Mononuclear cell (primary cell): Measurements from ENCODE around the gene AK8. TPM values are rescaled to one million over a fixed set of nuclear protein-coding genes. Genes with fewer than 3 reads are reported as not detected.

Experiments used
- H3K27me3 ChIP-seq: 2 replicates; pipeline ENCODE4 v1.6.0; 2011; ENCODE audit warnings: low read length, control low read depth; ENCODE audit not compliant: insufficient read depth
- H3K4me1 ChIP-seq: 2 replicates; pipeline ENCODE4 v1.5.1; 2011; ENCODE audit warnings: mild to moderate bottlenecking, low read length, control low read depth; ENCODE audit not compliant: insufficient read depth
- H3K4me3 ChIP-seq: 2 replicates; pipeline ENCODE4 v1.5.1; 2011; ENCODE audit warnings: mild to moderate bottlenecking, low read length, moderate library complexity
- H3K9me3 ChIP-seq: 2 replicates; pipeline ENCODE4 v1.5.1; 2011; ENCODE audit warnings: low read depth, mild to moderate bottlenecking, control low read depth, low read length
- total RNA-seq: library from RNA; depleted of rRNA; stranded (reverse); fragments of >200 nt; gene quantifications from one replicate; pipeline ENCODE4 v1.2.3, GENCODE V29; 2012

Gene AK8
- total RNA-seq, 1 donor: 0.63 TPM

DNA sequence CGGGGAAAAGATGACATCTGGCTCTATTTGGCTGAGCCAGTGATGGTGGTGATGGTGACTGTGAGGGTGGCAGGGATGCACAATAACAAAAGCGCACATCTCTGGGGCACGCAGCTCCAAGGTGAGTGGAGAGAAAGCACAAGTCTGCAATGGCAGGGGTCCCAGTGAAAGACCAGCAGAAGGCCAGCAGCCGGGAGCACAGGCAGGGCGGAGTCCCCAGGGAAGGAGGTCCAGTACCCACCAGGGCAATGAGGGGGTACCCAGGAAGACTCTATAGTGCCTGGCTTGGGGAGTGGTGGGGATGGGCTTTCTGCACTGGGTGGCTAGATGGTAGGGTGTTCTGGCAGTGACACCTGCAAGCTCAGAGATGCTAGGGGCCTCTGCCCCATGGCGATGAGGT lies 69.4 kb downstream of the AK8 start:
- Histone ChIP-seq H3K27me3 (no peaks in the 10 kb centered on the region), H3K4me3 (no peak overlapping the region), H3K4me1 (peaks cover 11% of the 10 kb centered on the region), H3K9me3 (no peaks in the 10 kb centered on the region)

DNA sequence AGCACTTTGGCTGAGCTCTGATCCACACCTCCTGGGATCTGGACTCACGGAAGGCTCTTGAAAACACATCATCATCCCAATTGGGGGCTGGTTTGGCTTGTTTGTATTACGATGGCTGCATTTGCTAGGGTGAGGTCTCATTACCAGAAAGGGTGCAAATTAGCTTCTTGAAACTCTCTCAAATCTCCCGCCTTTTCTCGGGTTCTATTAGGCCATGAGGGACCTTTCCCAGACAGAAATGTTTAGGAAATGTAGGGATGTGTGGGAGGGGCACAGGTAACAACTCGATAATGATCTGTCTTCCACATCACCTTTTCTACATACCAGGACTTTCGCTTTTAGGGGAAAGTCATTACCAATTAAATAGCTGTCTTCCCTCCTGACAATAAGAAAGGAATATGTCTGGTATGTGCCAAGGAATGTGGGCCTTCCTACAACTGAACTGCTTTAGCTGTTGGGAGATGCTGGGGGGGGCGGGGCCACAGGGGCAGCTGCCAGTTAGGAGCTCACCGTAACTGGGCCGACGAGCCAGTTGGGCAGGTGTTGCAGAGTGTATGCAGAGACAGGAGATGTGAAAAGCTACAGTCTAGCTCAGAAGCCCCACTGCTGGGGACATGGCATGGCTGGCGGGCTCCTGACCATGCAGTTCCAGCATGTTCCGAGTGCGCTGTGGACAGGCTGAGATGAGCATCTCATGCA lies 71.2 kb downstream of the AK8 start:
- no peaks in the 10 kb centered on the region for H3K9me3 ChIP-seq
- no peak overlapping the region for H3K4me3 ChIP-seq
- H3K4me1 ChIP-seq: peaks cover 11% of the 10 kb centered on the region
- no peaks in the 10 kb centered on the region for H3K27me3 ChIP-seq

DNA sequence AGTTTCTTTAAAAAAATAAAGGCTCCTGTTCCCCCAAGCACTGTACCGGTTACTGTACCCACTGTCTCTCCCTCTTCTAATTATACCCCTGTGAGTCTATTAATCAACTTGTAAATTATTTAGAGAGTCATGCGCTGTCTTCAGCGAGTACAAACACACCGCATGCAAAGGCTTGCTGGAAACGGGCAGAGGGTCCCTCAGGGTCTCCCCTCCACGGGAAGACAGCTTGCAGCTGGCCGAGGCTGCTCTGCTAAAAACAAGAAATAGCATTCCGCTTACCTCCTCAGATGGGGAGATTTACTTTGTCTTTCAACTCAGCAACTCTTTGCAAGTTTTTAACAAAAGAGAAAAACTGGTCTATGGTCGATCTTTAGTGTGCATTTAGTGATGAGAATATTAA lies 71.8 kb downstream of the AK8 start:
- H3K4me1 ChIP-seq: peaks cover 11% of the 10 kb centered on the region
- H3K4me3 ChIP-seq: no peak overlapping the region
- no peaks in the 10 kb centered on the region for H3K9me3 ChIP-seq
- no peaks in the 10 kb centered on the region for H3K27me3 ChIP-seq

DNA sequence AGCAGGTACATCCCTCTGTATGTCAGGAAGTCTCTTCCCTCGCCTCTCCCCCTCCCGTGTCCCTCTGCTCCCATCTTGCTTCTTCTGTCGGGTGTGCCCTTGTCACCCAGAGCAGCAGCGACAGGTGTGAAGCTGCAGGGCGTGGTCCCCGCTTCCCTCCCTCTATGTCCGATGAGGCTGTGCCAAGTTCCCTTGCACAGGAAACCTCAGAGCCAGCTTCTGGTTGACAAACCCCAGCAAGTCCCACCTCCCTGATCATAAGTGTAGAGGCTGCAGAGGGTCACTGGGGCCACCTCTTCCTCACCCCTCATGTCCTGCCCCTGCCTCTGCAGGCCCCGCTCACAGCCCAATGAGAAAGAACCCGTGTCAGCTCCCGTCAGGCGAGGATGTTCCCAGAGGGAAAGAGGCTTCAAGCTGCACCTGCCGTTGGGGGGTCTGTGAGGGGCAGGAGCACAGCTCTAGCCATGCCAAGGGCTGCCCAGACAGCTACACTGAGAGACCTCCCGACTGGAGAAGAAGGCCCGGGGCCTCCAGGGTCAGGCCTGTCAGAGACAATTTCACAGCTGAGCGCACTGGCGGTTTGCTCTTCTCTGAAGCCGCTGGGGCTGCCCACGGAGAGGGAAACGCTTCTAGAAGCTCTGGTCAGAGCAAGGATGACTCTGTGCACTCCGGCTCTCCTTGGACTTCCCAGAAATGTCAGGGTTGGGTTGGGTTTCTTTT lies 73.3 kb downstream of the AK8 start:
- peaks cover 16% of the 10 kb centered on the region for H3K4me1 ChIP-seq
- H3K4me3 ChIP-seq: no peak overlapping the region
- H3K27me3 ChIP-seq: no peaks in the 10 kb centered on the region
- H3K9me3 ChIP-seq: no peaks in the 10 kb centered on the region

DNA sequence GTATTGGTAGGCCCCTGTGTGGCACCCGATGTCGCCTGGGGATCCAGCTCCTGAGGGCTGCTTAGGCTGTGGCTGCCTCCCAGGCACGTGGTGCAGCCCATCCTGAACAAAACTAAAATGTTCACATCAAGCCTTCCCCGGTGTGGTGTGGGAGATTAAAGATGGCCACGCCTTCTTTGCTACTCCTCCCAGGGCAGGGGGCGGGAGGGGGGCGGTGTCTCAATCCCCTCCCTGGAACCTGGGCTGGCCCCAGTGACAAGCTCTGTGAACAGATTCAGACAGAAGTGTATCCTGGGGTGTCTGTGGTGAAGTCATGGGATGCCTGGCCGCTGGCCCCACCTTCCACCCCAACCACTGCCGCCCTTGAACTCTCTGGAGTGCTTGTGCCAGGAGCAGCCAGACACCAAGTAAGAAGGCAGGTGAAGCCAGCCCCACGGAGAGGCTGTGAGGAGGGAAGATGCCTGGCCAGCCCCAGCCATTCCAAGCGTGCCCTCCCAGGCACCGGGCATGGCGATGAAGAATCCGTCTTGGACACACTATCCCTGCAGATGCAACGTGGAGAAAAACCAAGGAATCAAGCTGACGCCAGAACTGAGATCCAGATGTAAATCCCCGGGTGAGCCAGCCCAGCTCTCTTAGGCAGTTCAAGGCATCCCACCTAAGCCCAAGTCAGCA lies 75.8 kb downstream of the AK8 start:
- H3K27me3 ChIP-seq: no peaks in the 10 kb centered on the region
- H3K4me3 ChIP-seq: no peak overlapping the region
- H3K4me1 ChIP-seq: peaks cover 16% of the 10 kb centered on the region
- no peaks in the 10 kb centered on the region for H3K9me3 ChIP-seq

DNA sequence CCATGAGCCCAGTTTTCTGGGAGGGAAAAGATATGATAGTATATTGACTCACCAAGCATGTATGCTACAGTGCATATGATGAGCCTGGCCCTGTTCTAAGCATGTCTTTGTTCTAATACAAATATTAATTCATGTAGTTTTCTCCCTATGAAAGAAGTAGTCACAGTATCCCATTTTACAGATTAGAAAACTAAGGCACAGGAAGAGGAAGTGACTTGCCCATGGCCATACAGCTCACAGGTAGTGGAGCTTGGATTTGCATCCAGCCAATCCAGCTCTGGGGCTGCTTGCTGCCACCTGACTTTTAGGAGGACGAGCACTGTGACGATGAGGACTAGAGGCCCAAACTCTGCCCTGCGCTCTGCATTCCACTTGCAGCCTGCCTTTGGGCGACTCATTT lies 76.4 kb downstream of the AK8 start:
- H3K9me3 ChIP-seq: no peaks in the 10 kb centered on the region
- H3K4me3 ChIP-seq: no peak overlapping the region
- no peaks in the 10 kb centered on the region for H3K27me3 ChIP-seq
- H3K4me1 ChIP-seq: peaks cover 16% of the 10 kb centered on the region

DNA sequence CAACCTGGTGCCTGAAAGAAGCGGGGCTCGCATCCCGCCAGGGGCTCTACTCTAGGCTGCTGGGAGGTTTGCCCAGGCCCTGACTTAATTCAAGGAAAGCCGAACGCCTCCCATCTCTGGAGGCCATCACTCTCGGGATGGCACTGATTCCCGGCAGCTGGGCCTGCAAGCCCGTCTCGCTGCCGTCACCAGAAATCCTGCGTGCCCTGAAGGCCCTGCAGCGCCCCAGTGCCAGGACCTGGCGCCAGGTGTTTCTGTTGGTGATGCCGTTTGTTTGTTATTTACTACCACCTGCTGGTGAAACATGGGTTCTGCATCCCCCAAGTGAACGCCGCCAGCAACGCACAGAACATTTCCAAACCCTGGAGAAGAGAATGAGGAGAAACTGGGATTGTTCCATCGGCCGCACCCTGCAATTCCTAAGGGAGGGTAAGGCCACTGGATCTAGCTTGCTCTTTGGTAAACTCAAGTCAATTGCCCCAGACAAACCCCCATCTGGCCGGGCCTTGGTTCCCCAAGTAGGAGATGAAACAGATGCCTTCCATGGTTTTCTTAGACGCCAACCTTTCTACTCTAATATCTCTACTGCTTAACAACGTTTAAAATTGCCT lies 77.9 kb downstream of the AK8 start:
- H3K9me3 ChIP-seq: no peaks in the 10 kb centered on the region
- peaks cover 15% of the 10 kb centered on the region for H3K4me1 ChIP-seq
- H3K4me3 ChIP-seq: no peak overlapping the region
- no peaks in the 10 kb centered on the region for H3K27me3 ChIP-seq

DNA sequence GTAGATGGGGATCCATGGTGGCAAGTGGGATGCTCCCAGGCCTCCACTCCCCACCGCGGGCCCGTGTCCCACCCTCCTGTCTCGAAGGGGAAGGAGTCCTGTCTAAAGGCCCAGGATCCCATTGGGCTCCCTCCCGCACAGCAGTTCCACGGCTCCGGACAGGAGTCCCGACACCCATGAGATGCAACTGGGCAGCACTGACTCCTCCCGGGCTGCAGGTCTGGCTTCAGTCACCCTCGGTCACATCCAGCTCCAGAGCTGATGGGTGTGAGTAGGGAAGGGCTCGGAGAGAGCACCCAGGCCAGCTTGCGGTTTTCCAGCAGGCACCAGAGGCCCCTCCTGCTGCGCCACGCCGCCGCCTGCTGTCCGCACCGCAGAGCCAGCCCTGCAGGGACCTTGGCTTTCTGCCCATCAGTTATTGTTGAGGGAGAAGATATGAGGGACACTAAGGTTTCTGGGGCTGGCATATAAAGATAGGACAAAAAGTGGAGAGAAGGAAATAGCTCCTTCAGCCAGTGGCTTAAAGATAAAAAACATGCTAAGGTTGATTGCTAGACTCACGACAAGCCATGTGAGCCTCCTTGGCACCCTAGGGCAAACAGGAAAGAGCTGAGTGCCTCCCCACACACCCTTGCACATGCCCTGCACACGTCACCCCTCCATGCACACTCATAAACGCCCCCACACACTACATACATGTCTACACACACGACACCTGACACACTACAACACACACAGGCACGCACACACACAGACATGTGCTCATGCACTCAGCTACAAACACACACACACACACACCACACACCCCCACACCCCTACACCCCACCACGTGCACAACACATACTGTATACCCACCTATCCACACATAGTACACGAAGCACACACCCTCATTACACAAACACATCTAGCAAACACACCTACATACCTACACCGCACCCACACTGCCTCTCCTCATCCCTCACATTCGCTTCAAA lies 79.0 kb downstream of the AK8 start:
- H3K9me3 ChIP-seq: no peaks in the 10 kb centered on the region
- H3K4me1 ChIP-seq: peaks cover 6% of the 10 kb centered on the region
- no peaks in the 10 kb centered on the region for H3K27me3 ChIP-seq
- no peak overlapping the region for H3K4me3 ChIP-seq

DNA sequence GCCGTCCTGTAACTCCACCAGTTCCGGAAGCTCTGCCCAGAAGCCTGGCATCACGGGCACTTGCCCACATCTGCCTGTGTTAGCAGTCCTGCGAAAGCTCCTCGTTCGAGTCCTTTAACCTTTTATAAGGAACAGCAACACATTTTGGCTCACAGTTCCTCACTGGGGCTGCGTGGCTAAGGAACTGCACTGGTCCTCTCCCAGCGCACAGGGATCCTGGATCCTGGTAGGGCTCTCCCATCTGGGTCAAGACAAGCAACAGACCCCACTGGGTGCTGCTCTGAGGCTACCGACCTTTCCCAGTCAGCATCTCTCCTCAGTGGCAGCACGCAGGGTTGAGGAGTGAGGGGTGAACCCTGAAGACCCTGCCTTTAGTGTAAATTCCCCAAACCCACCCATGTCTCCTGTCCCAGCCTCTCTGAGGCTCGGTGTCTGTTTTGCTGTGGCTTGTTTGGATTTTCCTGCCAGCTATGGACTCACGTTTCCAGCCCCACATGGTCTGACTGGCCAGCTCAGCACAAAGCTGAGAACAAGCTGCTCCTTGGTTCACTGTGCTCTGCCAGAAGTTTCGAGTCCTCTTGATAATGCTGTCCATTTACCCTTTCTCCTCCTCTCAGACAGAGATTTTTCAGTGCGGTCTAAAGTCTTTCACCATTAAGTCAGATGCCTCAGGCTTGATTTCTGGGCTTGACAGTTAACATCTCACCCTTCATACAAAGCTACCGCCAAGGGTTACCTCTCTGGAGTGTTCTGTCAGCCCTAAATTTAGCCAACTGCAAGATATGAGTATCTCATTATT lies 80.0 kb downstream of the AK8 start:
- Histone ChIP-seq H3K27me3 (no peaks in the 10 kb centered on the region), H3K4me3 (no peak overlapping the region)

DNA sequence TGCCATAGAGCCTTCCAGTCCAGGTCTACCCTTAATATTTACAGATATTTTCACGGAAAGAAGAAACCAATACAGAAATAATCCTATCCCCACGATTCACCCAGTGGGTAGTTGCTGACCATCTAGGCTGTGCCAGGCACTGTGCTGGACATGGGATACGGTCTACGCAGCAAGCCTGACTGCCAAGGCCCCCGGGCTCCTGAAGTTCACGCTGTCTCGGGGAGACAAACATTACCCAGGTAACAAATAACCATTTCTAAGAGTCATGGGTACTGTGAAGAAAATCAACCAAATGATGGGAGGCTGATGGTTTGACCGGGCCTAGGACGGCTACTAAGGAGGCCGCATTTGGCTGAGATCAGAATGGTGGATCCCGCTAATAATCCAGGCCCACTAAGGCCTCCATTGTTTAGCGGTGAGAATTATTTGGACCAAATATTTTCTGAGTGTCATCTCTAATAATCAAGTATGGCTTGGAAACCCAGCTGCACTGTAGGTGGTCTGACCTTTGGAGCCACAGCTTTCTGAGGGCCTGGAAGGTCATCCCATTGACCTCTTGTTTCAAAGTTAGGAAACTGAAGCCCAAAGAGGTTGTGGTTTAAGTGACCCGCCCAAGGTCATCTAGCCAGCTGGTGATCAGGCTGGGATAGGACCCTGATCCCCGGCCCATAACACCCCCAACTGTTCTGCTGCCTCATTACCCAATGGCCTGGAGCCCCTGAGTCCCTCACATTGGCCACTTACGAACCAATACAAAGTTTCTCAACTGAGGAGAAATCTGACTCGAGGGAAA lies 82.4 kb downstream of the AK8 start:
- Histone ChIP-seq H3K27me3 (no peaks in the 10 kb centered on the region), H3K4me1 (peaks cover 5% of the 10 kb centered on the region), H3K9me3 (no peaks in the 10 kb centered on the region), H3K4me3 (no peak overlapping the region)

More for the DNA sequence above, 80.0 kb downstream of the AK8 start:
- Histone ChIP-seq H3K9me3 (no peaks in the 10 kb centered on the region), H3K4me1 (peaks cover 5% of the 10 kb centered on the region)

DNA sequence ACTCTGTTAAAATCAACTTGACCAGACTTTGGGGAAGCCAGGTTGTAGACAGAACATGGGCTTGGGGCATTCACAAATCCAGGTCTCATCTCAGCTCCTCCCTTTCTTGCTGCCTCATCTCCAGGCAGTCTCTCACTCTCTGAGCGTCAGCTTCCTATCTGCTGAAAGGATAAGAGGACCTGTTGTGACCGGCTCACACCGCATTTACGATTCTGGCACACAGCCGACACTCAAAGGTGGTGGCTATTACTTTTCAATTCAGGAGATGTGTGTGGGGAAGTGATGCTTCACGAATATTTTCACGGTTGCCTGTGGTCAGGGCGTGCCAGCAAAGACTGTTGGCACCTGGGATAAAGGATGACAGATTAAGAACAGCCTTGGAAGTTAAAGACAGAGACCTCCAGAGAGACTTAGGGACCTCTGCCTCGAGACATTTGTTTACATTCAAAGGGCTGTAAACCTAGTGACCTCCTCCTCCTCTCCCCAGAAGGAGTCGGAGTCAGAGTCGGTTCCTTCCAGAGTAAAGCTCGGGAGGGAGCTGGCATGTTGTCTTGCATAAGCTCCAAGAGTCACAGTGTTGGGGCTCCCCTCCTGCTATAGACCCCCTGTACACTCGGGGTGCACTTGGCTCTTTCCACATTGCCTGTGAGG lies 83.2 kb downstream of the AK8 start:
- H3K4me3 ChIP-seq: no peak overlapping the region
- peaks cover 1% of the 10 kb centered on the region for H3K4me1 ChIP-seq
- no peaks in the 10 kb centered on the region for H3K9me3 ChIP-seq
- H3K27me3 ChIP-seq: no peaks in the 10 kb centered on the region

DNA sequence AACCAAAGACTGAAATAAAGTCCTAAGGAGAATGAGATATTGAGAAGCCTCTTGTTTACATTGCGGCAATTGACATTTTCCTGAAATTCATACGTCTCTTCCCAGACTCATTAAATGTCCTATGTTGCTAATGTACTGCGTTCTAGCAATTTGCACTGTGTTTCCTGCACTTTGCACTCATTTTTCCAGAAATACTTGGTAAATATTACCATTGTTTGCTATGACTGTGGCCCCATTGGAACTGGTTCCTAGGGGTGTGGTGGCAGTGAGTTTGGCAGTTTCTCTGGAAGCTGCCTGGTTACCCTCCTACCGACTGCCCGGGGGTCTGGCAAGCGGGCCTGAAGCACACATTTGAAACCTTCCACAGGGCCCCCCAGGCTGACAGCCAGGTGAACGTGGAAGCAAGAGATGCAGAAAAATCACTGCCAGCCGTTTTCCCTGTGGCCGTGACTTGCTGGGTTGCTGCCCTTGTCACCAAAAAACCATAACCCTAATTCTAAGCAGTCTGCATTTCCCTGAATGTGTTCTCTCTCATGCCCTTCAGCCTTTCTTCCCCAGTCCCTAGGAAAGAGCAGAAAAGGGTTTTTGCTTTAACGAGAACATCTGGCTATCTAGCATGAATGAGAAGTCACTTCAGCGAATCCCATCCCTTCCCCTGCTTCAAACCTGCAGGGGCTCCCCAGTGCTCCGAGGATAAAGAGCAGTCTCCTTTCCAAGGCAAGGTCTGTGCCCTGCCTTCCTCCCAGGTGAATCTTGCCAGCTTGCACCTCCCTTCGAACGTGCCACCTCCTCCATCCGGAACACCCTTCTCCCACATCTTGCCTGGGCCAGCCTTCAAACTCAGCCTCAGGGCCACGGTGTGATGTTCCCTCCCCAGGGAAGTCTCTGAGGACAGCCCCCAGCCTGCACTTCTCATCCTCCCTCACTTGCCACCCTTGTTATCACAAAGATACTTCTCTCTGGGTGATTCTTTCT lies 84.2 kb downstream of the AK8 start:
- Histone ChIP-seq H3K9me3 (no peaks in the 10 kb centered on the region), H3K4me1 (no peaks in the 10 kb centered on the region), H3K27me3 (no peaks in the 10 kb centered on the region), H3K4me3 (no peak overlapping the region)
